Fibroblast of villous mesenchyme (primary cell): ENCODE results near the gene REV1. TPM values are rescaled to one million over a fixed set of nuclear protein-coding genes. Genes with fewer than 3 reads are reported as not detected.

Experiments
- DNase-seq: peaks from one replicate; pipeline ENCODE4 v3.0.0-alpha.2; 2010; ENCODE audit warnings: low read depth
- H3K4me3 ChIP-seq: 2 replicates; pipeline ENCODE4 v1.5.1; 2011; ENCODE audit warnings: low read depth, mild to moderate bottlenecking, low read length
- total RNA-seq: library from RNA; depleted of rRNA; stranded (reverse); fragments of >200 nt; gene quantifications from 2 replicates; pipeline ENCODE4 v1.2.3, GENCODE V29; 2012
- TF ChIP-seq, protein P1 (sequence below): IDR thresholded peaks from 2 replicates; pipeline ENCODE4 v1.5.1; 2012; ENCODE audit warnings: low read depth, mild to moderate bottlenecking, low read length; ENCODE audit not compliant: insufficient read depth

The REV1 gene
- total RNA-seq, 1 donor = 44.0 TPM

DNA sequence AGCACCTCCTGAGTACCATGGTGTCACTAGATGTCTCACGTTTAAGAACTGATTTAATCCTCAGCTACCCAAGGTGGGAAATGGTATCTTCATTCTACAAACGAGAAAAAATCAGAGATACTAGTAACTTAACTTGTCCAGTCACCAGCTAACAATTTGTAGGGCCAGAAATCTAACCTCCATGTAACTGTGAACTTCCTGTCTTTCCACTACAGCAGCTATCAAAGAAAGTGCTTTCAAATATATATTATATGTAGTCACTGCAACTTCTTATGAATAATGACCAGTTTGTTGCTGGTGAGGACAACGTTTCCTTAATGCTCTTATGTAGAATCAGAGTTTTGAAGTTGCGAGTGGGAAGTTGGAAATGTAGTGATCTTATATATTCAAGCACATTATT is 1.9 kb downstream of the REV1 start:
- H3K4me3 ChIP-seq = no peak overlapping the region
- TF ChIP-seq, protein P1, sequence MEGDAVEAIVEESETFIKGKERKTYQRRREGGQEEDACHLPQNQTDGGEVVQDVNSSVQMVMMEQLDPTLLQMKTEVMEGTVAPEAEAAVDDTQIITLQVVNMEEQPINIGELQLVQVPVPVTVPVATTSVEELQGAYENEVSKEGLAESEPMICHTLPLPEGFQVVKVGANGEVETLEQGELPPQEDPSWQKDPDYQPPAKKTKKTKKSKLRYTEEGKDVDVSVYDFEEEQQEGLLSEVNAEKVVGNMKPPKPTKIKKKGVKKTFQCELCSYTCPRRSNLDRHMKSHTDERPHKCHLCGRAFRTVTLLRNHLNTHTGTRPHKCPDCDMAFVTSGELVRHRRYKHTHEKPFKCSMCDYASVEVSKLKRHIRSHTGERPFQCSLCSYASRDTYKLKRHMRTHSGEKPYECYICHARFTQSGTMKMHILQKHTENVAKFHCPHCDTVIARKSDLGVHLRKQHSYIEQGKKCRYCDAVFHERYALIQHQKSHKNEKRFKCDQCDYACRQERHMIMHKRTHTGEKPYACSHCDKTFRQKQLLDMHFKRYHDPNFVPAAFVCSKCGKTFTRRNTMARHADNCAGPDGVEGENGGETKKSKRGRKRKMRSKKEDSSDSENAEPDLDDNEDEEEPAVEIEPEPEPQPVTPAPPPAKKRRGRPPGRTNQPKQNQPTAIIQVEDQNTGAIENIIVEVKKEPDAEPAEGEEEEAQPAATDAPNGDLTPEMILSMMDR = no peak
- no peak for DNase-seq

DNA sequence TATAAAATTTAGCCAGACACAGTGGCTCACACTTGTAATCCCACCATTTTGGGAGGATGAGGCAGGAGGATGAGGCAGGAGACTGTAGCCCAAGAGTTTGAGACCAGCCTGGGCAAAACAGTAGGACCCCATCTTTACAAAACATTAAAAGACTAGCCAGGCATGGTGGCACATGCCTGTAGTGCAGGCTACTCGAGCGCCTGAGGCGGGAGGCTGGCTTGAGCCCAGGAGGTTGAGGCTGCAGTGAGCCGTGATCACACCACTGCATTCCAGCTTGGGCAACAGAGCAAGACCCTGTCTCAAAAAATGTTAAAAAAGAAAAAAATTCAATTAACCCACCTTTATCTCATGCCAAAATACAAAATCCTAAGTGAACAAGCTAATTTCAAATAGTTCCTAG is 4.0 kb downstream of the REV1 start:
- TF ChIP-seq, protein P1 = no peak
- no peak for DNase-seq
- H3K4me3 ChIP-seq = no peak overlapping the region

DNA sequence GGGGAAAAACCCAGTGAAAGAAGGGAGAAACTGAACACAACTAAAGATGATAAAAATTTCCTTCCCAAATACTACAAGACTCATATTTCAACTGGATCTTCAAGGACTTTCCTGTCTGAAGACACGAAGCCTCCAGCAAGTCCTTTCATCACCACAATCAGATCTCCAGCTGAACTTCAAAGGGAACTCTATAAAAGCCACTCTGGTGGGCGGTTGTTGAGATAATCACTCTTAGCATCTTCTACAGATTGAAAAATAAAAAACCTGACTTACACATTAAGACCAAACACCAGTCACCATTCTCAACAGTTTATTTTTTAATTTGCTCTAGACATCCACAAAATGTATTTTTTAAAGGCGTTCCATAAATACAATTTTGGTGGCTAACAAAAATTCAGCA is 4.4 kb downstream of the REV1 start:
- DNase-seq = no peak
- no peak overlapping the region for H3K4me3 ChIP-seq
- TF ChIP-seq, protein P1 = no peak

DNA sequence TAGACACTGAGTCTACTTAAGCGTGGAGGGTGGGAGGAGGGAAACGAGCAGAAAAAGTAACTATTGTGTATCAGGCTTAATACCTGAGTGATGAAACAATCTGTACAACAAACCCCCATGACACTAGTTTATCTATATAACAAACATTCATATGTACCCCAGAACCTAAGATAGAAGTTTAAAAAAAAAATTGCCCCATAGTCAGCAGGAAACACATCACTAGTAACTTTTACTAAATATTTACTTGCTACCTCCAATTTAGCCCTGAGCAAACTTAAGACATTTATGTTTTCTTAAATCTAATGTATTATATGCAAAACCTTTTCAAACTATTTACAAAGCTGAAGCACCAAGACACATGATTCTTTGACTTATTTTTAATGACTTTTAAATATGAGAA is 5.6 kb downstream of the REV1 start:
- no peak for DNase-seq
- no peak overlapping the region for H3K4me3 ChIP-seq
- TF ChIP-seq, protein P1 = no peak

DNA sequence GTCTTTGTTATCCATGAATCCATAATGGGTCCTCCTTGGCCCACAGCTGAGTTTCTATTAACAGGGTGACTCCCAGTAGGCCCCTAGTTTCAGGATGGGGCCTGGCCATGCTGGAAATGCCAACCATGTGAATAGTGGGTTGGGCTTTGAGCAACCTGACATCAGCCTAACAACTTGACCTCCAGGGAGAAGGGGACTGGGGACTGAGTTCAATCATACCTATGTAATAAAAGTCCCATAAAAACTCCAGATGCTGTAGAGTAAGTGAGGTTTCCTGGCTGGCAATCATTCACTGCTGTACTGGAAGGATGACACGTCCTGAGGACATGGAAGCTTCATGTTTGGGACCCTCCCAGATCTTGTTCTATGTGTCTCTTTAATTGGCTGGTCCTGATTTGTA is 7.9 kb downstream of the REV1 start:
- TF ChIP-seq, protein P1 = no peak
- no peak overlapping the region for H3K4me3 ChIP-seq
- no peak for DNase-seq

DNA sequence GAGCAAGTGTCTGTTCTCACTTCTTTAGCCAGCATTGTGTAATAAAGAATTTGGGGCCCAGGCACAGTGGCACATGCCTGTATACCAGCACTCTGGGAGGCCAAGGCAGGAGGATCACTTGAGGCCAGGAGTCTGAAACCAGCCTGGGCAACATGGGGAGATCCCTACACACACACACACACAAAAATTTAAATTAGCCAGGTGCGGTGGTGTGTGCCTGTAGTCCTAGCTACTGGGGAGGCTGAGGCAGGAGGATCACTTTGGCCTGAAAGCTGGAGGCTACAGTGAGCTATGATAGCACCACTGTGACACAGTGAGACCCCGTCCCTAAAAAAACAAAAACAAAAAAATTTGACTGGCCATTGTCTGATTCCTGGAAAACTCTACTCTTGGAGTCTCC is 8.3 kb downstream of the REV1 start:
- no peak for DNase-seq
- TF ChIP-seq, protein P1 = no peak

DNA sequence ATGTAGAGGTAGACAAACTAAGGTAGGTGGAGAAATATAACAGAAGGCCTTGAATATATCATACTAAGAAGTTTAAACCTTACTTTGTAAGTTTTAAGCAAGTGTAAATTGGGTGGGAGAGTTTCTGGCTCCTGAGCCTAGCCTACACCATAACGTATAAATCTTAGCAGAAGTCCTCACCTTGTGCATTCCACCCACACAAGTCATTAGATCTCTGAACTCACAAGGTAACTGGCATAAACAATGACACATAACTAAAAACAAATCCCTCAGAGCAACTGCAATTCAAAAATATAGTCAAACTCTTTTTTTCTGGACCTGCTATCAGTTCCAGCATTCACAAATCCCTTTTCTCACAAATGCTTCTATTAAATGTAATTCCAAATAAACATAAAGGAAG is 9.4 kb downstream of the REV1 start:
- DNase-seq = no peak
- TF ChIP-seq, protein P1 = no peak
- no peak overlapping the region for H3K4me3 ChIP-seq

More for the DNA sequence above, 8.3 kb downstream of the REV1 start:
- no peak overlapping the region for H3K4me3 ChIP-seq
